ENCODE results near the gene ZBTB20.

The ZBTB20 gene

DNA sequence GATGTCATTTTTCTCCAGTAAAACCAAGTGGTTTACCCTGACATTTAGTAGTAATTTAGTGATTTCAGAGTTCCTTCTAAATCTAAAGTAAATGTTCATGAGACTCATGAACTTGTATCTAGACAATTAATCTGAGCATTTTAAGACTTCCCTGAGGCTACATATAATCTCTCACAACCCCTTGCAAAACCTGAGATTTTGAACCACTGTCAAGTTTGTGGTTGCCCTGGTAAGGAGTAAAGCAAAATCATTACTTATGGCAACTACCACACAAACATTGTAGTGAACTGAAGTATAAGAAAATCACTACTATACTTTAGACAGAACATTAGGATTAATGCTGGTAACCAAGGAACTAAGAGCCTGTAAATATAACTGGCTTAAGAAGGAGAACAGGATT, 483.1 kb downstream of the ZBTB20 start:
- DNase-seq: no peak

DNA sequence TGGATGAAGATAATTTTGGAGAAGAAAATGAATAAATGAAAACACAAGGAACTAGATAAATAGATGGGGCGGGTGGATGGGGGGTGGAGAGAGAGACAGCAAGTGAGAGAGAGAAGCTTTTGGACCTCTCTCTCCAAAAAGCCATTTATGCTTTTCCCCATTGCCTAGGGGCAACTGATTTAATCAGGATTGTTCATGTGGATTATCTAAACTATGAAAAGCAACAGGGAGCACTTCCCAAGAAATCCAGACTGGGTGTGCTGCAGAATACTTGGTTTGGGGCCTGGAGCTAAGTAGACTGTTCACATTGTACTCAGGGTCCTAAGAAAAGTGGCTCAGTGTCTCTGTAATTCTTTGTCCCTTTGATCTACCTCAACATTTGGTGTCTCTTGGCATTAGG, 486.3 kb downstream of the ZBTB20 start:
- no peak for DNase-seq

GRCh38 chr3:114660124-114660523, 487.0 kb downstream of the ZBTB20 start:
- no peak for DNase-seq

DNA sequence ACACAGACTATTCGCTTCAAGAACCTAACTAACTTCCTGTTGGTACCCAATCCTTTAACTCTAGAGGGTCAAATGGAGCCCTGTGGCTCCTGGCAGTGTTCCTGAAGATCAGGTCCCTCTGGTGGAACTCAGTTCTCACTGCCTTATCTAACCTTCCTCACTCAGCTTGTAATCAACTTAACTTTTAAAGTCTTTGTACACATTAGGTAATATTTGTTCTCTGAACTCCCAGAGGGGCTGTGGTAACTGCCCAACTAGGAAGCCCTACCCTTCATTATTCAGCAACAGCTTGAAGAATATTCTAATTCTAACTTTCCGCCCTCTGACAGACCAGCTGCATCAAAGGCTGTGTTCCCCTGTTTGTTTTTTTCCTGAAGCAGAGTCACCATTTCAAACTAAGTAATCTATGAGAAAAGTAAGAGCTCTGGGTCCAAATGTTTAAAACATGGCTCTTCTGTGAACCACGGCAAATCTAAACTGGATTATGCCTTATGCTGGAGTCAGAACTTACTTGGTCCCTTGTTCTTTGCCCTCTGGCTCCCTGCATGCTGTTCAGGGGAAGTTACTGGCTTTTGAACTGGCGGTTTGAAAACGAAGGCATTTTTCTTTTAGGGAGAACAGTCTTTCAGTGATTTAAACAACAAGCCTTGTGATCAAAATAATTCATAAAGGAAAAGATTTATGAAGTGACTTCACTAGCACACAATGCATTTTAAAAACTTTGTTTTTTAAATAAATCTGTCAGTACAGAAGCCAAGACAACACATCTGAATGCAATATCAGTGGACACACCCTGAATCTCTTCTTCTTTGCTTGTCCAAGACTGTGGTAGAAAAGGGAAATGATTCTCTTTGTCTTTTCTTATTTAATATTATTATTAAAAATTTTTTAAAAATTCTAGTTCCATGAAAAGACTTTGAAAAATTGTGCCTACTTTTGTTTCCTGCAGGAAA, 487.7 kb downstream of the ZBTB20 start:
- no peak for DNase-seq

DNA sequence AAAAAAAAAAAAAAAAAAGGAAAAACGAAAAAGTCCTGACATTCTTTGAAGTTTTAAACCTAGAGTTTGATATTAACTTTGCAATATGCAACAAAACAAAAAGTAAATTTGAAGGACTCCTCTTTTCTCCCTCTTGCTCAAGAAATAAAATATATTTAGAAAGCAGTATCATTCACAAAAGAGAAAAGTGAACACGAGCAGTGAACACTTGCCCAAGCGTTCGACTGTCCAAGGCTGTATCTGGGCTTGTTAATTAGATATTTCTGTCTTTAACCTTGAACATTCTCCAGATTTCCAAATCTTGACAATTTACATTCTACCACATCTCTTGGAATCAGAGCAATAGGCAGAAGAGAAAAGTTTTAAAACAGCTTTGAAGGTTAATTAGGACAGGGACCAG, 495.5 kb downstream of the ZBTB20 start:
- DNase-seq: no peak

DNA sequence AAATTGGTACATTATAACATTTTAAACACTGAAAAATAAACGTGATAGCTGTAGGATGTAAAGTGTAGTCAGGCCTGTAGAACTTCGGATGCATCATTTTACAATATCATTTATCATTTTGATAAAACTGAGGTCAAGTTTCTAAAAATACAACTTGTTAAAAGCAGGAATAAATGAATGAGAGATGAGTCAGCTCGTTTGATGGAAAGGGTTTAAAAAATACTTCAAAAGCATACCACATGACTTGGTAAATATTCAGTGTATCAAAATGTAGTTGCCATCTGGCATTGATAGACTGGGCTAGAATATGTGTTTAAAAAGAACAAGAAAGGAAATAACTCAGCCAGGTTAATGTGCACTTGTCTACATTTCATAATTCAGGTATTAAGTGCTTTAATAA, 496.3 kb downstream of the ZBTB20 start:
- DNase-seq: no peak

DNA sequence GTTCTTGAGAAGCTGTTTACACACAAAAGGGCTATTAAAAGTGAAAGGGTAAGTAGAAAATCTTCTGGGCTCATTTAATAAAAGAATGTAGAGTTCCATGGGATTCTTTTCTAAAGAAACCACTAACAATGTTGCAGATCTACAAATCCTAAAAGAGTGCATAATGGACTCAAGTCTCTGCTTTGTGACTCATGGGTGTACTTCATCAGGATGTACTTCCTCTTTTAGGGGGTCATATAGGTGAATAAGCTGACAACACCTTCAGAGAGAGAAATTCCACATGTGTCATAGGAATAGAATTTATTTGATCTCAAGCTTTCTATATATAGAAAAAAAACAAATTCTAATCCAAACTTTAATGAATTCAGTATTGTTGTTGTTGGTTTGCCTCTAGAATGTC, 497.8 kb downstream of the ZBTB20 start:
- DNase-seq: no peak

- DNase-seq: no peak
Observed at GRCh38 chr3:114646526-114646925, 500.6 kb downstream of the ZBTB20 start.

GRCh38 chr3:114645392-114645791, 501.7 kb downstream of the ZBTB20 start:
- no peak for DNase-seq

DNA sequence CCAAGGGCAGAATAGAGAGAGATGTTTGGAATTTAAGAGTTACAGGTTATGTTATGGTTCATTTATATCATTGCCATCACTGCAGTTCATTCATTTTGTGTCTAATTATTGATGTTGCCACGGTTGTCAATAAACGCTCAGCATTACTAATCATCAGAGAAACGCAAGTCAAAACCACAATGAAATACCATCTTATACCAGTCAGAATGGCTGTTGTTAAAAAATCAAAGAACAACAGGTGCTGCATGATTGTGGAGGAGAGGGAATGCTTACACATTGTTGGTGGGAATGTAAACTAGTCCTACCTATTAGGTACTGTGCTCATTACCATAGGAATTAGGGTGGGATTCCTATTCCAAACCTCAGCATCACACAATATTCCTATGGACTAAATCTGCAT, 502.7 kb downstream of the ZBTB20 start:
- DNase-seq: no peak

DNA sequence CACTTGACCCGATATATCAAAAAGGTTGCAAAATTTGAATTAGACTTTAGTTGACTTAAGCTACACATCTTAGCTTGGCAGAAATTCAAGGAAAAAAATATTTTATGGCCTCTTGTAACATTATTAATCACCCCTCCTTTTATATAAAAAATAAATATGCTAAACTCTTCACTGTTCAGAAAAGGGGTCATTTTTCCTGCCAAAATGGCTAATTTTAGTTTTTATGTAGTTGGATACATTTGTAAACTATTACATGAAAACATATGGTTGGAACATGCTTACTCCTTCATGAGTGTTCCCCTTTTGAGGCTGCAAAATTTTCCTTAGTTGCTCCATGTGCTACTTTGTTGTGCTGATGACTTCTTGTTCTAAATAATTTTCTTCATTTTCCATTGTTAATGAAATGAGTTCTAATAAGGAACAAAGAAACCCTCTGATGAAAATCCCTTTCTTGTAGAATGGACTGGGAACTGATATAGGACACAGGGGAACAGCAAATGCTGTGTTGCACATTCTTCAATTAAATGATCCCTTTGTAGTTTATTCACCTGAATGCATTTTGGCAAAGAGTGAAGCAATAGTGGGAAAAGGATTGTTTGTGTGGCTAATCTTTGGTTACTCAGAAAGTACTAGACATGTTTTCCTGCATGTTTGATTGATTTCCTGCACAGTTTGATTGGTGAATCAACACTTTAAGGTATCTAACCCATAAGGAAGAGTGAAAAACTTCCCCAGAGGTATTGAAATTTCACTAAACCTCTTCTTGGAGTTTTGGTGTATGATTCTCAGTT, 503.9 kb downstream of the ZBTB20 start:
- DNase-seq: no peak

DNA sequence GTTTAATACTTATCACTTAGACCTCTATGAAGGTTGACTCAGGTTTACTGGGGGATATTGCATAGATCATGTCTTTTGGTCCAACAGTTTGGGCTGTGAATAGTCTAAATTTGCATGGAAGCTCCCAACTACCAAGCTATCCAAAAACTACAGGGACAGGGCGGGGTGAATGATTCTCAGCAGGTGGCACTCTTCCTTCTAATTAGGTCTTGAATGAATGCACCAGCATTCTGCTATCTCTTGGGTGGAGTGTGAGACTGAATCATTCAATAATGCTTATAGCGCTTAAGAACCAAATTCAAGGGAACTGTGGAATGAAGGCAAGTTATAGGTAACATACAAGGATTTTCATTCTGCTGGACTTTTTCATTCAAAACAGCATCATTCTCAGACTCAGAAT, 507.0 kb downstream of the ZBTB20 start:
- no peak for DNase-seq

DNA sequence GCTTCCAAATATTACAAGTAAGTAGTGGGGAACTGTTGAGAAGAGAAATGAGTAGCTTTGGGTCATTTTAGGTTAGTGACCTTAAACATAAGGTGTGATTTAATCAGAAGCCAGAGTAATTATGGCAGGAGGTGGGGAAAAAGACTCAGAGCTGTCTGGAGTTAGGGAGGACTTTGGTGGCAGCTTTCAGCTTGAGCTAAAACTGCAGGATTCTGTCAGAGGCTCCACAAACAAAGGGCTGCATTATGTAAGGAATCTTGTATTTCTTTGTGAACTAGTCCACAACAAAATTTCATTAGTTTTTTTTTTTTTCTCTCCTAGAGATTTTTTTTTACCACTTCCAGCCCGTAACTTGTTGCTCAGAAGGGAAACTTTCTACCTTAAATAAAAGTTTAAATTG, 507.9 kb downstream of the ZBTB20 start:
- no peak for DNase-seq

- DNase-seq: no peak
Observed at GRCh38 chr3:114635878-114636277, 511.2 kb downstream of the ZBTB20 start.

DNA sequence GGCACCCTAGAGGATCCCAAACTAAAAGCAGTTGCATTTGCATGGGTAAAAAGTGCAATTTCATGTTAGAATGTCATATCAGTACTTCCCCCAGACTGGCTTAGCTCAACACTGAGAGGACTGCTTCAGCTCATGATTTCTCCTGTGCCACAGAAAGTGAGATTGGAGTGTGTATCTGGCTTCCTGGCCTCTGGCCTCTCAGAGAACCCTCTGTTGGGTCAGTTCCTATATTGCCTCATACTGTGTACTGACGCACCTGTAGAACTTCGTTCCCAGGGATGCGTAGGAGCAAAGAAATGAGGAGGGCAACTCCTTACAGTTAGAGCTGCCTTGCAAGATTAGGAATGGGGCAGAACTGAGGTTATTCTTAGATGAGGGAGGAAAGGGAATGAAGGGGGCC, 512.5 kb downstream of the ZBTB20 start:
- DNase-seq: no peak

GRCh38 chr3:114632757-114633424, 514.2 kb downstream of the ZBTB20 start:
- no peak for DNase-seq

DNA sequence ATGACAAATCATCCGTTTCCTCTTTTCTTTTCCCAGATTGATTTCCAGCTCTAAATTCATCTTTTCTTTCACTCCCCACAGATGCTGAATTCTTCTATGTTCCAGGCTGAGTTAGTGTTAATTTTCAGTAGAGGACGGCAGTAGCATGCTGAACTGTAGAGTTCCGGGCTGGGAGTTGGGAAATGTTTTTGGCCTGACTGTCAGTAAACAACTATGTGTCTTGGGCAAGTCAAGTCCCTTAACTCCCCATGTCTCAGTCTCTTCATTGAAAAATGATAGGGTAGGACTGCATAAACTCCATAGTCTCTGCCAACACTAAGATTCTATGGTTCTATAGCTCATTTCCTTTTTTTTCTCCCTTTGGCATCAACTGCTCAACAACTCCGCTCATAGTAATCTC, 519.3 kb downstream of the ZBTB20 start:
- no peak for DNase-seq

GRCh38 chr3:114626751-114627150, 520.3 kb downstream of the ZBTB20 start:
- no peak for DNase-seq

GRCh38 chr3:114624571-114625181, 522.4 kb downstream of the ZBTB20 start:
- no peak for DNase-seq

GRCh38 chr3:114624047-114624445, 523.0 kb downstream of the ZBTB20 start:
- no peak for DNase-seq

DNA sequence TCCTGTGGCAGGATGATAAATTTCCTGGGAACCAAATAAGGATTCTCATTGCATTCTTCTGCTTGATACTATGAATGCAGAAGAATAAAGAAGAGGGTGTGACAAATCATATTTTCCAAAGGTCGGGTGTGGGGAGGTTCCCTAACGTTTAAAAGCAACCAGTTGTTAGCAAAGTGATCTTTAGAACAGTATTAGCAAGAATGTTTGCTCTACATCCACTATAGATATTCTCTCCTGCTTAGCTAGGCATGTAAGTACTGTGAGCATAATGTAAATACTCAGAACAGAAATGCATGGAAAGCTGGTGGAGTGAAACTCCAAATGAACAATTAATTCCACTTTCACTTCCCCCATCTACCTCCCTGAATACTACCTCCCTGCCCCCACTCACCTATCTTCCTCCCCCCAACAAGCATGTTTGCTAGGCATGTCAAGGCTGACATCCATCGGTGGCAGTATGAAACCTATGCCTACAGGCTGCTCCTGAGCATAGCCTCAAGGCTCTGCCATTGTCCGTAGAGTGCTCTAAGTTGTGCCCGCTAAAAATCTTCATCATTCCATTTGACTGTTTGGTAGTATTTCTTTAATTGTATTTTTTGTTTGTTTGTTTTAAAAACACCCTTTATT, 523.6 kb downstream of the ZBTB20 start:
- DNase-seq: no peak

DNA sequence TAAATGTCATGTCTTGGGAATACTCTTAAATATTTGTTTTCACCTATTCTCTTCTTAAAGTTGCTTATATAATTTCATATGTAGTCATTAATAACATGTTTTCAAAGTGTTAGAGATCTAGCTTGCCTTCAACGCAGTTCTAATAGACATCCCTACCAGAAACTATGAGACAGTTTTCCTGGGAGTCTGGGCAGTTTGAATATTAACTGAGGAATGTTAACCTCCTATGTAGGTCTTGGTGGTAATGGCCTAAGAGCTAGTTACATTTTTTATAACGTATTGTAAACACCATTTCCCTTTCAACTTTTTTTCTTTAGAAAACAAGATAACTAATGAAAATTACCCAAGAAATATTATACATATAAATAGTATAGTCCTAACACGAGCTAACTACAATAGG, 525.1 kb downstream of the ZBTB20 start:
- DNase-seq: no peak

GRCh38 chr3:114619771-114620170, 527.3 kb downstream of the ZBTB20 start:
- DNase-seq: no peak

Data from CD4-positive, alpha-beta T cell treated with Interleukin-15 for 1 hour (primary cell).